ENCODE data around the gene TRDN. TPM values are rescaled to one million over a fixed set of nuclear protein-coding genes. Genes with fewer than 3 reads are reported as not detected.

TRDN gene
- total RNA-seq, 1 donor from 2014 or later, result 0.34 TPM

DNA sequence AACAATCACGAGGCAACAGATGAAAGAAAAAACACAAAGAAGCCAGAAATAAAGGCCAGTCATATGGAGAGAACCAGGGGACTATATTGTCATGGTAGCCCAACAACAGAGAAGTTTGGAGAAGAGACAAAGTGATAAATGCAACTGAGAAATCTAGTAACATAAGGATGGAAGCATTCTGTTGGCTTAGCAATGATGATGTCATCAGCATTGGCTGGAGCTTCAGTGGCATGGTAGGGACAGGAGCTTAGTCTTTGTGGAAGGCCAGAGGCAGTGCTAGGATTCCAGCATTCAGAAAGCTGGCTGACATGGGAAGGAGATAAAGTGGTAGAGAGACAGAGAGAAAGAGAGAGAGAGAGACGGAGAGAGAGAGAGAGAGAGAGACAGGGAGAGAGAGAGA, 276.4 kb downstream of the TRDN start:
- peaks cover 18% of the 10 kb centered on the region for H3K9me3 Mint-ChIP-seq
- H3K4me3 Mint-ChIP-seq, result no peak overlapping the region
- H3K27me3 Mint-ChIP-seq (ENCODE audit: low read depth), result no peaks in the 10 kb centered on the region
- H3K4me1 Mint-ChIP-seq, result no peaks in the 10 kb centered on the region
- TF ChIP-seq, protein P1, sequence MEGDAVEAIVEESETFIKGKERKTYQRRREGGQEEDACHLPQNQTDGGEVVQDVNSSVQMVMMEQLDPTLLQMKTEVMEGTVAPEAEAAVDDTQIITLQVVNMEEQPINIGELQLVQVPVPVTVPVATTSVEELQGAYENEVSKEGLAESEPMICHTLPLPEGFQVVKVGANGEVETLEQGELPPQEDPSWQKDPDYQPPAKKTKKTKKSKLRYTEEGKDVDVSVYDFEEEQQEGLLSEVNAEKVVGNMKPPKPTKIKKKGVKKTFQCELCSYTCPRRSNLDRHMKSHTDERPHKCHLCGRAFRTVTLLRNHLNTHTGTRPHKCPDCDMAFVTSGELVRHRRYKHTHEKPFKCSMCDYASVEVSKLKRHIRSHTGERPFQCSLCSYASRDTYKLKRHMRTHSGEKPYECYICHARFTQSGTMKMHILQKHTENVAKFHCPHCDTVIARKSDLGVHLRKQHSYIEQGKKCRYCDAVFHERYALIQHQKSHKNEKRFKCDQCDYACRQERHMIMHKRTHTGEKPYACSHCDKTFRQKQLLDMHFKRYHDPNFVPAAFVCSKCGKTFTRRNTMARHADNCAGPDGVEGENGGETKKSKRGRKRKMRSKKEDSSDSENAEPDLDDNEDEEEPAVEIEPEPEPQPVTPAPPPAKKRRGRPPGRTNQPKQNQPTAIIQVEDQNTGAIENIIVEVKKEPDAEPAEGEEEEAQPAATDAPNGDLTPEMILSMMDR (IDR thresholded peaks at IDR 0.05; ENCODE audit: unreplicated experiment), result no peak
- DNase-seq (ENCODE audit: low spot score in 2 of 2, unreplicated experiment in 2 of 2), result no peak
- H3K27ac Mint-ChIP-seq, result no peak overlapping the region
- no peaks in the 10 kb centered on the region for H3K36me3 Mint-ChIP-seq

DNA sequence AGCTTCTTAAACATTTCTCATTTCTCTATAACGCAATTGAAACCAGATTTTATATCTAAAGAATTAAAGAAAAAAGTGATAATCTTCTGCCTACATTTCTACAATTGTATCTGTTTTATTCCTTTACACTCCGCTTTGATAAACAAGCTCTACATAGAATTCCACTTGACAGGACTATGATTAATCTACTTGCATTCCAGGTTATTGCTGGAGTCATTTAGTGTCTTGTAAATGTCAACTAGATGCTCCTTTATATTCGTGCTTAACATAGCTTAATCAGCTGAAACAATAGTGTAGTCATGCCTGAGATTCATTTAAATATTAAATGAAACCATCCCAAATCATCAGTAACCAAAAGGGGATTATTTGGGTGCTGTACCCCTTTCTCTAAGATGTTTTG, 284.0 kb downstream of the TRDN start:
- H3K4me3 Mint-ChIP-seq, result no peak overlapping the region
- TF ChIP-seq, protein P1 (IDR thresholded peaks at IDR 0.05; ENCODE audit: unreplicated experiment), result no peak
- H3K36me3 Mint-ChIP-seq, result no peaks in the 10 kb centered on the region
- H3K9me3 Mint-ChIP-seq, result no peaks in the 10 kb centered on the region
- H3K4me1 Mint-ChIP-seq, result peaks cover 10% of the 10 kb centered on the region
- H3K27ac Mint-ChIP-seq, result no peak overlapping the region
- no peak for DNase-seq (ENCODE audit: low spot score in 2 of 2, unreplicated experiment in 2 of 2)
- H3K27me3 Mint-ChIP-seq (ENCODE audit: low read depth), result no peaks in the 10 kb centered on the region

- TF ChIP-seq, protein P1 (IDR thresholded peaks at IDR 0.05; ENCODE audit: unreplicated experiment), result no peak
- H3K4me3 Mint-ChIP-seq, result no peak overlapping the region
- H3K27me3 Mint-ChIP-seq (ENCODE audit: low read depth), result no peaks in the 10 kb centered on the region
- H3K4me1 Mint-ChIP-seq, result peaks cover 10% of the 10 kb centered on the region
- no peak for DNase-seq (ENCODE audit: low spot score in 2 of 2, unreplicated experiment in 2 of 2)
- H3K27ac Mint-ChIP-seq, result peak overlapping the region; percentile 40
- no peaks in the 10 kb centered on the region for H3K9me3 Mint-ChIP-seq
- no peaks in the 10 kb centered on the region for H3K36me3 Mint-ChIP-seq
These were observed 284.5 kb downstream of the TRDN start for GRCh38 chr6:123352279-123352678.

DNA sequence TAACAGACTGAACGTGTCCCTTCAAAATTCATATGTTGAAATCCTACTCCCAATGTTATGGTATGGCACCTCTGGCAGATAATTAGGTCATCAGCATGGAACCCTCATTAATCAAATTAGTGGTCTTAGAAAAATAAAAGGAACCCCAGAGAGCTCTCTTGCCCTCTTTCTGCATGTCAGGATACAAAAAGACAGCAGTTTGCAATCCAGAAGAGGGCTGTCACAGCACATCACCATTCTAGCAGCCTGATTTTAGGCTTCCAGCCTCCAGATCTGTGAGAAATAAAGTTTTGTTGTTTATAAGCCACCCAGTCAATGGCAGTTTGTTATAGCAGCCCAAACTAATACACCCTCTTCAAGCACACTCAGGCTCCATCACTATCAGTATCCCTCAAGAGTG, 292.9 kb downstream of the TRDN start:
- Mint-ChIP-seq H3K9me3 (no peaks in the 10 kb centered on the region), H3K27me3 (ENCODE audit: low read depth) (peaks cover 3% of the 10 kb centered on the region), H3K4me3 (no peak overlapping the region), H3K36me3 (no peaks in the 10 kb centered on the region), H3K4me1 (peaks cover 4% of the 10 kb centered on the region), H3K27ac (no peak overlapping the region)
- TF ChIP-seq, protein P1 (IDR thresholded peaks at IDR 0.05; ENCODE audit: unreplicated experiment), result no peak
- DNase-seq (ENCODE audit: low spot score in 2 of 2, unreplicated experiment in 2 of 2), result no peak

DNA sequence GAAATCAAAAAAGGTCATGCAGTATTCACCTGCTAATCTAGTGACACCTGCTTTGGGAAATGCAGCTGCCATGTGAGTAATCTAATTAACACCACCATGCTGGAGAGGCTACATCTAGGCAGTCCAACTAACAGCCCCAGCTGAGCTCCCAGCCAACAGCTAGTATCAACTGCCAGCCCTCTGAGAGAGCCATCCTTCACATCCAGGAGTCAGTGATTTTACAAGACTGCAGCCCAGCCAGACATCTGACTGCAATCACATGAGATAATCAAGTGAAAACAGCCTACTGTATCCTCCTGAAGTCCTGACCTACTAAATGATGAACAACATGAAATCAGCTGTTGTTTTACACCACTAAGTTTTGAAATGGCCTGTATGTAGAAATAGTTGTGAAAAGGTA, 298.4 kb downstream of the TRDN start:
- Mint-ChIP-seq H3K36me3 (no peaks in the 10 kb centered on the region), H3K27ac (no peak overlapping the region), H3K9me3 (no peaks in the 10 kb centered on the region)

More for the DNA sequence above, 298.4 kb downstream of the TRDN start:
- Mint-ChIP-seq H3K4me3 (no peak overlapping the region), H3K4me1 (no peaks in the 10 kb centered on the region), H3K27me3 (ENCODE audit: low read depth) (no peaks in the 10 kb centered on the region)
- no peak for DNase-seq (ENCODE audit: low spot score in 2 of 2, unreplicated experiment in 2 of 2)
- TF ChIP-seq, protein P1 (IDR thresholded peaks at IDR 0.05; ENCODE audit: unreplicated experiment), result no peak
